Adrenal gland (tissue), 5 donors: ENCODE measurements around the gene LRCH4.

Experiments used
- POLR2A ChIP-seq, 2 donors: fragments of 450-650 bp; IDR thresholded peaks; one replicate each; pipeline ENCODE4 v1.6.1; 2017; ENCODE audit warnings: antibody characterized with exemption in 2 of 2, mild to moderate bottlenecking in 2 of 2, moderate library complexity in 1 of 2
- TF ChIP-seq, protein P1 (sequence below), 6 experiments: fragments of 450-650 bp in 4 of 6; fragments of 200-600 bp in 2 of 6; sonication (generic) in 1 of 6; IDR thresholded peaks; 1 replicate in 5 of 6; 2 replicates in 1 of 6; pipeline versions ENCODE4 v1.5.1 to v1.8.0; 2016 to 2021; ENCODE audit warnings: antibody characterized with exemption in 6 of 6, mild to moderate bottlenecking in 2 of 6, moderate library complexity in 1 of 6
- donor health status: DM: no; HTN: no; CAD: no.

DNA sequence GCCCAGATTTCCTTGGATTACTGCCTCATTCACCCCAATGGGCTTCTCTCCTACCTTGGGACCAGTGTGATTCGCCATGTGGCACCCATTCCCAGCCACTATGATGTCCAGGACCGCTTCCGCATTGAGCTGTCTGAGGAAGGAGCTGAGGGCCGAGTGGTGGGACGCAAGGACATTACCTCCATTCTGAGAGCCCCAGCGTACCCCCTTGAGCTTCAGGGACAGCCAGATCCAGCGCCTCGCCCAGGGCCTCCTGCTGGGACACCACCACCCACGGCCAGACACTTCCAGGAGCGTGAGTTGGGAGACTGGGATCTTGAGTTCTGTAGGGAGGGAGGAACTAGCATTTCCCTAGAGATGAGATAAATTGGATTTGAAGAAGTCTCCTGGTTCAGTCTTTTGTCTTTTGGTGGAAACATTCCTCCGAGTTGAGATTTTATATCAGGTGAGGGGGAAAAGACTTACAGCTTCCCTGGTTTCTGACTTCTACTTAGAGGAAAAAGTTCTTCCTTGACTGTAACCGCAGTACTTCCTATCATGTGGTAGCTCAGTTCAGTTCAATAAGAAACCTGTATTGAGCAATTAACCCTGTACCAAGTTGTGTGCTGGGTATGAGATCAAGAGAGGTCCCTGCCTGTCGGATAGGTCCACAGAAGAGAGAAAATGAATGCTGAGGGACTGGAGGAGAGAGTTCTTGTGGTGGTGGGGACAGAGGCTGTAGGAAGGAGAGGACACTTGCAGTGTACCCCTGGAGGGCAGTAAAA is 27.7 kb upstream of the LRCH4 start:
- TF ChIP-seq, protein P1, sequence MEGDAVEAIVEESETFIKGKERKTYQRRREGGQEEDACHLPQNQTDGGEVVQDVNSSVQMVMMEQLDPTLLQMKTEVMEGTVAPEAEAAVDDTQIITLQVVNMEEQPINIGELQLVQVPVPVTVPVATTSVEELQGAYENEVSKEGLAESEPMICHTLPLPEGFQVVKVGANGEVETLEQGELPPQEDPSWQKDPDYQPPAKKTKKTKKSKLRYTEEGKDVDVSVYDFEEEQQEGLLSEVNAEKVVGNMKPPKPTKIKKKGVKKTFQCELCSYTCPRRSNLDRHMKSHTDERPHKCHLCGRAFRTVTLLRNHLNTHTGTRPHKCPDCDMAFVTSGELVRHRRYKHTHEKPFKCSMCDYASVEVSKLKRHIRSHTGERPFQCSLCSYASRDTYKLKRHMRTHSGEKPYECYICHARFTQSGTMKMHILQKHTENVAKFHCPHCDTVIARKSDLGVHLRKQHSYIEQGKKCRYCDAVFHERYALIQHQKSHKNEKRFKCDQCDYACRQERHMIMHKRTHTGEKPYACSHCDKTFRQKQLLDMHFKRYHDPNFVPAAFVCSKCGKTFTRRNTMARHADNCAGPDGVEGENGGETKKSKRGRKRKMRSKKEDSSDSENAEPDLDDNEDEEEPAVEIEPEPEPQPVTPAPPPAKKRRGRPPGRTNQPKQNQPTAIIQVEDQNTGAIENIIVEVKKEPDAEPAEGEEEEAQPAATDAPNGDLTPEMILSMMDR (IDR thresholded peaks at IDR 0.05): no peak
- TF ChIP-seq POLR2A (IDR thresholded peaks at IDR 0.05): no peak
